Trophoblast cell (in vitro differentiated cells and primary cell): Measurements from ENCODE around the gene TACC2.

Source experiments
- DNase-seq, 2 donors: peaks; one replicate each; pipeline ENCODE4 v3.0.0-alpha.2; 2016
- H2AFZ ChIP-seq: 2 replicates; pipeline ENCODE4 v1.6.1; 2013; ENCODE audit warnings: low read length, moderate library complexity, mild to moderate bottlenecking; ENCODE audit not compliant: insufficient read depth, poor library complexity
- H2AK5ac ChIP-seq: 2 replicates; pipeline ENCODE4 v1.6.1; 2013; ENCODE audit warnings: mild to moderate bottlenecking, low read length
- H2BK120ac ChIP-seq: 2 replicates; pipeline ENCODE4 v1.6.1; 2013; ENCODE audit warnings: low read length, mild to moderate bottlenecking, moderate library complexity; ENCODE audit not compliant: insufficient read depth, poor library complexity
- H2BK12ac ChIP-seq: 2 replicates; pipeline ENCODE4 v1.6.1; 2013; ENCODE audit warnings: mild to moderate bottlenecking, low read length, moderate library complexity
- H2BK5ac ChIP-seq: 2 replicates; pipeline ENCODE4 v1.6.1; 2013; ENCODE audit warnings: low read length, low read depth, moderate library complexity, mild to moderate bottlenecking; ENCODE audit not compliant: poor library complexity
- H3K14ac ChIP-seq: 2 replicates; pipeline ENCODE4 v1.6.1; 2013; ENCODE audit warnings: mild to moderate bottlenecking, low read length
- H3K18ac ChIP-seq: 2 replicates; pipeline ENCODE4 v1.6.1; 2013; ENCODE audit warnings: mild to moderate bottlenecking, low read length
- H3K23ac ChIP-seq: 2 replicates; pipeline ENCODE4 v1.6.1; 2013; ENCODE audit warnings: low read length
- H3K27ac ChIP-seq: 2 replicates; pipeline ENCODE4 v1.5.1; 2013; ENCODE audit warnings: low read depth, mild to moderate bottlenecking, inconsistent platforms, low read length, moderate library complexity
- H3K27me3 ChIP-seq: 2 replicates; pipeline ENCODE4 v1.6.1; 2013; ENCODE audit warnings: inconsistent platforms, mild to moderate bottlenecking, low read length, moderate library complexity; ENCODE audit not compliant: insufficient read depth
- H3K36me3 ChIP-seq, 2 experiments: 1 replicate in 1 of 2; 2 replicates in 1 of 2; pipeline ENCODE4 v1.6.1; 2013; ENCODE audit warnings: low read length in 2 of 2, mild to moderate bottlenecking in 2 of 2, moderate library complexity in 1 of 2; ENCODE audit not compliant: insufficient read depth in 2 of 2, control insufficient read depth in 1 of 2
- H3K4ac ChIP-seq: 2 replicates; pipeline ENCODE4 v1.6.1; 2013; ENCODE audit warnings: low read depth, mild to moderate bottlenecking, low read length, moderate library complexity
- H3K4me1 ChIP-seq, 2 experiments: 1 replicate in 1 of 2; 2 replicates in 1 of 2; pipeline ENCODE4 v1.6.1; 2013; ENCODE audit warnings: low read length in 2 of 2, mild to moderate bottlenecking in 2 of 2, moderate library complexity in 1 of 2; ENCODE audit not compliant: insufficient read depth in 2 of 2, control insufficient read depth in 1 of 2
- H3K4me2 ChIP-seq: 2 replicates; pipeline ENCODE4 v1.6.1; 2013; ENCODE audit warnings: inconsistent platforms, mild to moderate bottlenecking, low read length, moderate library complexity
- H3K4me3 ChIP-seq: 2 replicates; pipeline ENCODE4 v1.5.1; 2013; ENCODE audit warnings: mild to moderate bottlenecking, low read depth, low read length, inconsistent platforms
- H3K79me1 ChIP-seq: one replicate; pipeline ENCODE4 v1.6.1; 2013; ENCODE audit warnings: low read length
- H3K79me2 ChIP-seq: 2 replicates; pipeline ENCODE4 v1.6.1; 2013; ENCODE audit warnings: low read length, mild to moderate bottlenecking; ENCODE audit not compliant: control insufficient read depth, insufficient read depth, poor library complexity
- H3K9ac ChIP-seq: 2 replicates; pipeline ENCODE4 v1.6.1; 2013; ENCODE audit warnings: mild to moderate bottlenecking, low read length
- H3K9me3 ChIP-seq: 2 replicates; pipeline ENCODE4 v1.6.1; 2013; ENCODE audit warnings: low read depth, mild to moderate bottlenecking, control low read depth, inconsistent platforms, low read length; ENCODE audit not compliant: insufficient read depth
- H4K12ac ChIP-seq: 2 replicates; pipeline ENCODE4 v1.6.1; 2013; ENCODE audit warnings: low read depth, mild to moderate bottlenecking, low read length, moderate library complexity
- H4K8ac ChIP-seq: 2 replicates; pipeline ENCODE4 v1.6.1; 2013; ENCODE audit warnings: low read depth, mild to moderate bottlenecking, low read length, moderate library complexity
- H4K91ac ChIP-seq: one replicate; pipeline ENCODE4 v1.6.1; 2013; ENCODE audit warnings: low read depth, mild to moderate bottlenecking, low read length, moderate library complexity
- WGBS: extraction: QIAGEN DNeasy Blood & Tissue Kit; methylation state at CpG from one replicate; pipeline ENCODE4 v1.1.7; 2013; ENCODE audit warnings: missing lambda C conversion rate; ENCODE audit not compliant: insufficient read length, insufficient coverage; ENCODE audit errors: extremely low coverage; 5-methylcytosine and 5-hydroxymethylcytosine counted together

TACC2 gene

DNA sequence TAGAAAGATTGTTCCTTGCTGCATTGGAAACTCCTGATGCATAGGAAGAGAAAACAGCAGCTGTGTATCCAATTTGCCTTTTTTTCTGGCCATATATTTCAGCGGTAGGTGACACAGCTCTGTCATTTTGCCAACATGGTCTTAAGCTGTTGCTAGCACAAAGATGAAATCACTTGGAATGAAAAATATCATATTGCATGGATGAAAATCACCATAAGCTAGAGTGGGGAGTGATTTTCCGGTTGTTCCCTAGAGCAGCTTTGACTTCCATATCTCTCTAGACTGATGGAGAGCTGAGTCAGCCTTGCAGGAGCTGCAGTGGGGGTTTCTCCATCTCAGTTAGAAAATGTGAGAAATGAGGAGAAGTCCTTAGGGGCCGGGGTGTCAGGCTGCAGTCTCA, 243.8 kb downstream of the TACC2 start:
- no peaks in the 10 kb centered on the region for H3K79me2 ChIP-seq
- H2AK5ac ChIP-seq, result no peak overlapping the region
- no peak overlapping the region for H3K18ac ChIP-seq
- no peak overlapping the region for H3K4me3 ChIP-seq
- no CpG with 5 or more reads among the region's 3 CpGs for WGBS
- no peak overlapping the region for H3K14ac ChIP-seq
- H3K9ac ChIP-seq, result no peak overlapping the region
- no peak overlapping the region for H4K8ac ChIP-seq
- H3K27ac ChIP-seq, result no peak overlapping the region
- H3K4me1 ChIP-seq, result peaks cover 3 to 7% of the 10 kb centered on the region in 2 experiments
- no peak overlapping the region for H2AFZ ChIP-seq
- H3K36me3 ChIP-seq, result peaks cover 7 to 8% of the 10 kb centered on the region in 2 experiments
- no peak overlapping the region for H2BK120ac ChIP-seq
- no peaks in the 10 kb centered on the region for H3K9me3 ChIP-seq
- no peak overlapping the region for H3K4me2 ChIP-seq
- no peak for DNase-seq
- no peak overlapping the region for H3K4ac ChIP-seq
- H3K27me3 ChIP-seq, result no peaks in the 10 kb centered on the region
- H4K12ac ChIP-seq, result no peak overlapping the region
- no peaks in the 10 kb centered on the region for H3K79me1 ChIP-seq
- no peak overlapping the region for H4K91ac ChIP-seq
- H3K23ac ChIP-seq, result no peak overlapping the region
- H2BK5ac ChIP-seq, result no peak overlapping the region
- H2BK12ac ChIP-seq, result no peak overlapping the region

DNA sequence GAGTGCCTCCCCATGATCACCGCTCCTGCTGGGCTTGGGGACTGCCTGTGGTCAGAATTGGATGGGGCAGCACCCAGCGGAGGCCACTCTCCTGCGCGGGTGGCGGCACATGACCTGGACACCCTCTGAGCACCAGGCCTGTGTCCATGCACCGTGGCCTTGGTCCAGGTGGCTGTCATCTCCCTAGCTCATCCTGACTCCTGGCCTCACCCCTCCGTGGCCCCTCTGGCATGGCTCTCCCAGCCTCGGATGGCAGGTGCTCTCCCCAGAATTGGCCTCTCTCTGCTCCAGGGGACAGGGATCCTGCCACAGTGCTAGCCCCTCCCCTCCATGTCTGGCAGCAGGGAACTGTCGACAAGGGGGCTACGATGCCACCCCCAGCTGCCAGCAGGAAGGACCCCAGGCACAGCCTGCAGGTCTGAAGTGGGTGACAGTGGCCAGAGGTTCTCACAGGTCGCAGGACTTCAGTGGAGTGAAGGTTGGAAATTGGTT, 244.9 kb downstream of the TACC2 start:
- Histone ChIP-seq H2AFZ (peak overlapping the region; percentile 21), H3K9me3 (no peaks in the 10 kb centered on the region), H4K8ac (no peak overlapping the region), H3K4me1 (peaks cover 3 to 7% of the 10 kb centered on the region in 2 experiments), H2AK5ac (no peak overlapping the region), H3K79me1 (no peaks in the 10 kb centered on the region), H3K23ac (no peak overlapping the region), H2BK5ac (no peak overlapping the region), H4K12ac (no peak overlapping the region), H3K36me3 (peaks cover 5 to 7% of the 10 kb centered on the region in 2 experiments), H2BK120ac (no peak overlapping the region), H3K4me3 (no peak overlapping the region), H4K91ac (no peak overlapping the region), H3K27ac (no peak overlapping the region), H3K9ac (no peak overlapping the region), H3K4me2 (no peak overlapping the region), H3K14ac (no peak overlapping the region), H3K79me2 (no peaks in the 10 kb centered on the region), H3K18ac (no peak overlapping the region), H3K27me3 (no peaks in the 10 kb centered on the region), H3K4ac (no peak overlapping the region), H2BK12ac (no peak overlapping the region)
- DNase-seq, result no peak
- WGBS, result no CpG with 5 or more reads among the region's 11 CpGs

DNA sequence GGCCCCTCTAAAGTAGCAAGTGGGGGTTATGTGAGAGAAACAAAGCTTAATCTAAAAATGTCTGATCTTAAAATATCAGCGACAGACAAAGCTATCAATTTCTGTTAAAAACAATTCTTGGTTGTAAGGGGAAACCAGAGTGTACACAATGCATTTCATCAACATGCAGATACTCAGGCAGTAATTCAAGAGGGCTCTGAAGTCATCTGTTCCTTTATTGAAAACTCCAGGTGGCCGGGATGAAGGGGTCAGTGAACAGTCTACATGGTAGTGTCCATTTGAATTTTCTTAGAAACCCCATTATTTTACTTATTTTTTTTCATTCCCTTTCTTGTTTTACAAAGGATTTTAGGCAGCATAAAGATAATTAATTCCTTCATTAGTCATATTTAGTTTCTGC, 245.5 kb downstream of the TACC2 start:
- H4K91ac ChIP-seq, result no peak overlapping the region
- WGBS, result no CpG with 5 or more reads among the region's 2 CpGs
- H3K9me3 ChIP-seq, result no peaks in the 10 kb centered on the region
- H2BK120ac ChIP-seq, result no peak overlapping the region
- DNase-seq, result no peak
- no peak overlapping the region for H3K23ac ChIP-seq
- H3K18ac ChIP-seq, result no peak overlapping the region
- no peak overlapping the region for H4K12ac ChIP-seq
- H2BK12ac ChIP-seq, result no peak overlapping the region
- no peak overlapping the region for H2AK5ac ChIP-seq
- H3K4me1 ChIP-seq, result peaks cover 3 to 7% of the 10 kb centered on the region in 2 experiments
- no peaks in the 10 kb centered on the region for H3K27me3 ChIP-seq
- no peak overlapping the region for H3K4me3 ChIP-seq
- no peaks in the 10 kb centered on the region for H3K79me2 ChIP-seq
- H3K36me3 ChIP-seq, result peaks cover 5 to 7% of the 10 kb centered on the region in 2 experiments
- H3K79me1 ChIP-seq, result no peaks in the 10 kb centered on the region
- no peak overlapping the region for H3K27ac ChIP-seq
- no peak overlapping the region for H3K4me2 ChIP-seq
- H3K9ac ChIP-seq, result no peak overlapping the region
- no peak overlapping the region for H2AFZ ChIP-seq
- H3K4ac ChIP-seq, result no peak overlapping the region
- no peak overlapping the region for H3K14ac ChIP-seq
- no peak overlapping the region for H4K8ac ChIP-seq
- H2BK5ac ChIP-seq, result no peak overlapping the region

DNA sequence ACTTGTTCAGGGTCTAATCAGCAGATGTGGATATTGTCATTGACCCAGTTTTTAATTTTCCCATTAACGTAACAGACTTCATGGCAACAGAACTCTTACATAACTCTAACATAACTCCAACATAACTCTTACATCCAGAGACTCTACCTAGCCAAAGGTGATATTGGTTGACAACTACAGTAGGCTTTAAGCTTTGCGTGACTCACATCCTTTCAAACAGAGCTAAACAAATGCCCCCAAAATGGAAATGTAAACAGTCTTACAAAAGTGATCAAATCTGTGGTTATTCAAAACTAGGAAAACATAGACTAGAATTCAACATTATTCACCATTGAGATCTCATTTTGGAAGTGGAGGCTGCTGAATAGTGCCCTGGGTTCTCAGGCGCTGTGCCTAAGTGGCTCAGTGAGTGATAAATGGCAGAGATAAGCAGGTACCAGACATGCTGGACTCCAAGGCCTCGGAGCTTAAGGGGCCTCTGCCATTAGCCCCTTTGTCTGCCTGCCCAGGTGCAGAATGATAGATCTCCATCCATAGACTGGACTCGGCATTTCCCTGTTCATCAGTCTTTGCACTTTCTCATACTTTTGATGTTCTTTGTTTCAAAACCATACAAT, 247.8 kb downstream of the TACC2 start:
- DNase-seq, result no peak
- H3K79me2 ChIP-seq, result no peaks in the 10 kb centered on the region
- no peak overlapping the region for H3K4me3 ChIP-seq
- H4K12ac ChIP-seq, result no peak overlapping the region
- H3K23ac ChIP-seq, result no peak overlapping the region
- no peak overlapping the region for H2BK12ac ChIP-seq
- peaks cover 3 to 7% of the 10 kb centered on the region in 2 experiments for H3K4me1 ChIP-seq
- no peak overlapping the region for H3K9ac ChIP-seq
- H3K18ac ChIP-seq, result no peak overlapping the region
- no peaks in the 10 kb centered on the region for H3K27me3 ChIP-seq
- H4K8ac ChIP-seq, result no peak overlapping the region
- 100% methylated on average over 1 of the region's 5 CpGs for WGBS
- H3K4me2 ChIP-seq, result no peak overlapping the region
- H2AK5ac ChIP-seq, result no peak overlapping the region
- H2AFZ ChIP-seq, result no peak overlapping the region
- no peak overlapping the region for H2BK120ac ChIP-seq
- no peak overlapping the region for H3K4ac ChIP-seq
- no peaks in the 10 kb centered on the region for H3K79me1 ChIP-seq
- no peak overlapping the region for H3K14ac ChIP-seq
- no peak overlapping the region for H3K27ac ChIP-seq
- peaks cover 1% of the 10 kb centered on the region for H3K9me3 ChIP-seq
- peaks cover 7 to 12% of the 10 kb centered on the region in 2 experiments for H3K36me3 ChIP-seq
- H4K91ac ChIP-seq, result no peak overlapping the region
- H2BK5ac ChIP-seq, result no peak overlapping the region
